Spleen (tissue), 7 donors: ENCODE data around the gene SSBP4.

Experiments used
- CTCF ChIP-seq, 11 experiments: fragments of 200-600 bp in 7 of 11; fragments of 450-650 bp in 4 of 11; sonication (generic) in 4 of 11; IDR thresholded peaks in 8 of 11; conservative IDR thresholded peaks in 3 of 11; 1 replicate in 7 of 11; 2 replicates in 4 of 11; pipeline versions ENCODE4 v1.4.0 to v1.8.0; 2016 to 2021; ENCODE audit warnings: antibody characterized with exemption in 11 of 11, inconsistent platforms in 4 of 11, mild to moderate bottlenecking in 1 of 11
- POLR2A ChIP-seq, 3 donors: fragments of 450-650 bp; IDR thresholded peaks; one replicate each; pipeline ENCODE4 v1.5.1; 2017; ENCODE audit warnings: antibody characterized with exemption in 3 of 3, mild to moderate bottlenecking in 1 of 3
- donor health status: DM: no; HTN: no; CAD: no; lungs with moderate emphysema.
- donor health status: DM: no; HTN: no; CAD: no.
- donor health status: DM: no; HTN: no; CAD: no.

DNA sequence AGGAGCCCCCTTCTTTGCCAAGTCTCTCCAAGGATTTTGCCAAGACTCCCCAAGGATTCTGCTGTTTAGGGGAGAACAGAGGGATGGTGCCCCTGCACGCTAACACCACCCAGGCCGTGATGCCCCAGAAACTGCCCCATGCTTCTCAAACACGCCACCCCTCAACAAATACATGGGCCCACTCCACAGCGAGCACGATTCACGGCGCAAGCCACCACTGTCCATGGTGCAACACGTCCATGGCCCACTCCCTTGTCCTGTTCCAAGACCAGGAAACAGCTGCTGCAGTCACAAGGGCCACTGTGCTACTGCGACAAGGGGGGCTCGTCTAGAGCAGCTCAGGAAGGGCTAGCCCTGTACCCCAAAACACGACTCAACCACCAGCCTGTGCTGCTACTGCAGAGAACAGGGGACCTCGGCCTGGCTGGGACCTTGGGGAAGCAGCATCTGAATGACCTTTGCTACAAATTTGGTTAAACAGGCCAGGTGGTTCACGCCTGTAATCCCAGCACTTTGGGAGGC is 55.2 kb downstream of the SSBP4 start:
- TF ChIP-seq CTCF (IDR thresholded peaks at IDR 0.05 in 8 of 11, conservative IDR thresholded peaks at IDR 0.05 in 3 of 11) (no peak), POLR2A (IDR thresholded peaks at IDR 0.05) (no peak)
